ENCODE data around the gene RPS6KA4. TPM values are rescaled to one million over a fixed set of nuclear protein-coding genes. Genes with fewer than 3 reads are reported as not detected.

RPS6KA4 gene
- total and polyA plus RNA-seq, 2 of the 13 experiments (the other 11 are each of a cell fraction or from before 2014, with no cell fraction given), result 8.9 to 14.2 TPM

DNA sequence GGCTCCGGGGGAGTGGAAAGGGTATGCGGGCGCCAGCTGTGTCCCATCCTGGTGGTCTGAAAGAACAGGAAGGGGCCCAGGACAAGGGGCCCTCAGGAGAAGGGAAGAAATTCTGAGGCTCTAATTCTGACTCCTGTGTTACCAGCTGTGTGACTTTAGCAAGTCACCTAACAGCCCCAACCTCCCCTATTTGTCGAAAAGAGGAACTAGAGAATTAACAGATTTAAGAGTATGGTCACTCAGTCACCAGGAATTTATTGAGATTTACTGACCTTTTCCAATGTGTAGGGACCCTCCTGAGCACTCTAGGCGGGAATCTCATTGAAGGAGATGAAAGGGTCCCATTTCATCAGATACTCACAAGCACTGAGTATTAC is 14.6 kb downstream of the RPS6KA4 start:
- WGBS (ENCODE audit: low lambda C conversion rate), result 58% methylated on average over 5 of the region's 5 CpGs
- no peak for ATAC-seq

More for the DNA sequence above, 14.6 kb downstream of the RPS6KA4 start:
- CTCF ChIA-PET (ENCODE audit: low intra/inter-chr PET ratio, low total read pairs), result no interaction called here
- Histone ChIP-seq H3K36me3 (replicated peaks in 1 of 2; ENCODE audit: control insufficient read depth in 1 of 2, insufficient read depth in 2 of 2, low read length in 2 of 2) (no peaks in the 10 kb centered on the region), H3K27me3 (ENCODE audit: control insufficient read depth in 1 of 2, insufficient read depth in 2 of 2, low read length in 2 of 2) (peaks cover 0 to 9% of the 10 kb centered on the region in 2 experiments; a peak in 3 of 5 replicates), H3K4me3 (replicated peaks in 1 of 3; ENCODE audit: insufficient read depth in 1 of 3, low read depth in 2 of 3, low read length in 3 of 3) (peak overlapping the region in 1 of 3 experiments; percentile 50; a peak in 3 of 6 replicates), H3K9ac (ENCODE audit: insufficient read depth, low read depth, low read length) (no peak overlapping the region), H3K4me1 (ENCODE audit: insufficient read depth, low read length) (peaks cover 6% of the 10 kb centered on the region; the same call in 1 of the 2 replicates), H3K9me3 (ENCODE audit: low read length) (no peaks in the 10 kb centered on the region), H4K20me1 (ENCODE audit: insufficient read depth, low read length) (no peaks in the 10 kb centered on the region), H3K79me2 (ENCODE audit: insufficient read depth, low read length) (no peaks in the 10 kb centered on the region), H3K27ac (ENCODE audit: extremely low read length, insufficient read depth, low read length) (no peak overlapping the region), H2AFZ (ENCODE audit: low read length) (no peak overlapping the region), H3K4me2 (ENCODE audit: low read depth, low read length) (peak overlapping the region; percentile 52)
- no peak for DNase-seq (ENCODE audit: low spot score)
- POLR2A ChIA-PET, result no interaction called here
- in situ Hi-C loops (cut with HindIII; ENCODE audit: extremely low pct_ligation_motif_present, low pct_unique_long_range_greater_than_20kb), result no loop called here
- TF ChIP-seq EP300 (IDR thresholded peaks at IDR 0.05; ENCODE audit: low read depth in 2 of 2, low read length in 2 of 2) (no peak), EP300 (CRISPR knock-in tag; IDR thresholded peaks at IDR 0.05; ENCODE audit: borderline replicate concordance) (no peak), IRX3 (CRISPR knock-in tag; IDR thresholded peaks at IDR 0.05; ENCODE audit: borderline replicate concordance, low read depth) (no peak), ZNF337 (CRISPR knock-in tag; IDR thresholded peaks at IDR 0.05; ENCODE audit: borderline replicate concordance, low read depth) (no peak), MTF1 (CRISPR knock-in tag; IDR thresholded peaks at IDR 0.05) (no peak), TARDBP (CRISPR knock-in tag; IDR thresholded peaks at IDR 0.05) (no peak), MNT (IDR thresholded peaks at IDR 0.05) (no peak), PCBP2 (optimal IDR thresholded peaks at IDR 0.05; ENCODE audit: low read depth, low read length, poor library complexity, severe bottlenecking) (no peak), ZNF543 (CRISPR knock-in tag; IDR thresholded peaks at IDR 0.05) (no peak), PHF21A (CRISPR knock-in tag; IDR thresholded peaks at IDR 0.05) (no peak), ATF3 (CRISPR knock-in tag; IDR thresholded peaks at IDR 0.05) (no peak), ZNF605 (CRISPR knock-in tag; IDR thresholded peaks at IDR 0.05) (no peak), ZNF296 (CRISPR knock-in tag; conservative IDR thresholded peaks at IDR 0.05) (no peak)
- TF ChIP-seq, protein P1, sequence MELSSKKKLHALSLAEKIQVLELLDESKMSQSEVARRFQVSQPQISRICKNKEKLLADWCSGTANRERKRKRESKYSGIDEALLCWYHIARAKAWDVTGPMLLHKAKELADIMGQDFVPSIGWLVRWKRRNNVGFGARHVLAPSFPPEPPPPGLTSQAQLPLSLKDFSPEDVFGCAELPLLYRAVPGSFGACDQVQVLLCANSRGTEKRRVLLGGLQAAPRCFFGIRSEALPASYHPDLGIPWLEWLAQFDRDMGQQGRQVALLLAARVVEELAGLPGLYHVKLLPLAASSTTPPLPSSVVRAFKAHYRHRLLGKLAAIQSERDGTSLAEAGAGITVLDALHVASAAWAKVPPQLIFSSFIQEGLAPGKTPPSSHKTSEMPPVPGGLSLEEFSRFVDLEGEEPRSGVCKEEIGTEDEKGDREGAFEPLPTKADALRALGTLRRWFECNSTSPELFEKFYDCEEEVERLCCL (CRISPR knock-in tag; IDR thresholded peaks at IDR 0.05; ENCODE audit: borderline replicate concordance), result no peak
- TF ChIP-seq, protein P2, sequence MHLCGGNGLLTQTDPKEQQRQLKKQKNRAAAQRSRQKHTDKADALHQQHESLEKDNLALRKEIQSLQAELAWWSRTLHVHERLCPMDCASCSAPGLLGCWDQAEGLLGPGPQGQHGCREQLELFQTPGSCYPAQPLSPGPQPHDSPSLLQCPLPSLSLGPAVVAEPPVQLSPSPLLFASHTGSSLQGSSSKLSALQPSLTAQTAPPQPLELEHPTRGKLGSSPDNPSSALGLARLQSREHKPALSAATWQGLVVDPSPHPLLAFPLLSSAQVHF (CRISPR knock-in tag; IDR thresholded peaks at IDR 0.05), result no peak
- intact Hi-C loops (cut with micrococcal nuclease; ENCODE audit: unreplicated experiment), result no loop called here
- no peak for FAIRE-seq
- BruUV-seq (replicated peaks), result no TSS peak
